NCI-H2081 (cell line): ENCODE measurements around the gene TET1.
"Not testable (repeated sequence)": the region's sequence is repeated elsewhere in the genome, so short reads cannot be mapped to it uniquely, and the experiment has no call there.

Experiments
- DNase-seq, 2 experiments: peaks; one replicate each; lab custom pipeline; 2025; lab: John Stamatoyannopoulos, UW

TET1 gene

GRCh38 chr10:68564712-68565111, 4.6 kb downstream of the TET1 start:
- DNase-seq: no peak

DNA sequence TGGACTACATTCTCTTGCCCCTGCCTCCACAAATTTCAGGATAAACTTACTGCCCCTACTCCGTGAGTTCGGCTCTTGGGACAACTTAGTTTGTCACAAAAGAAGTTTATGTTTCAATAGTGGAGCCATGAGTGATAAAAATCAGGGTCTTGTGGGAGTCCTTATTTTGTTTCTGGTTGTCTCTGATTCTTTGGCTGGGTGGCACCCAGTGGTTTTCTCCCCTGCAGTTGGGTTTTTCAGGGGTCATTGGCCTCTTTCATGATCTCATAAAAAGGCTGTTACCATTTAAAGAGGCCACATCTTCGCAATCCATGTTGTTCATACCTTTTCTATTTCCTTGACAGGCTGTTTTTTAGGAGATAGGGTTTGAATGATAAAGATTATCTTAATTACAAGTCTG, 5.5 kb downstream of the TET1 start:
- no peak for DNase-seq

GRCh38 chr10:68566351-68566750, 6.2 kb downstream of the TET1 start:
- DNase-seq: no peak

DNA sequence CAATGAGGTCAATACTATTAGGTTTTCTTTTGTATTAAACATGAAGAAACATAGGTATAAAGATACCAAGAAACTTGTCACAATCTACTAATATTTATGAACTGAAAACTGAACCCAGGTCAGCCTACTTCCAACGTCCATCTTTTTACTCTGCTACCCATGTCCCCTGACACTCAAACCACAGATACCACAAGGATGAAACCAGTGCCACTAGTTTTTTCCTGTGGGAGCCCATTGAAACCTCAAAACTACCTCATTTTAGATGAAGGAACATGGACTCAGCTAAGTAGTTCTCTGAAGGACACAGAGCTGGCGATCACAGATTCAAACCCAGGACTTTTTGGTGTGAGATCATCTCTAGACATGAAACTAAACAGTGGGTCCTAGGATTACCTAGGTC, 6.8 kb downstream of the TET1 start:
- DNase-seq: no peak

DNA sequence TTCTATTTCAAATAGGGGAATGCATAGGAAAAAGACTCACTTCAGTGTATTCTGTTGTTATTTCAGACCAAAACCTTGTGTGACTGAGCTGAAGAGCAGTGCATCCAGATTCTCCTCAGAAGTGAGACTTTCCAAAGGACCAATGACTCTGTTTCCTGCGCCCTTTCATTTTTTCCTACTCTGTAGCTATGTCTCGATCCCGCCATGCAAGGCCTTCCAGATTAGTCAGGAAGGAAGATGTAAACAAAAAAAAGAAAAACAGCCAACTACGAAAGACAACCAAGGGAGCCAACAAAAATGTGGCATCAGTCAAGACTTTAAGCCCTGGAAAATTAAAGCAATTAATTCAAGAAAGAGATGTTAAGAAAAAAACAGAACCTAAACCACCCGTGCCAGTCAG, 12.0 kb downstream of the TET1 start:
- no peak for DNase-seq

DNA sequence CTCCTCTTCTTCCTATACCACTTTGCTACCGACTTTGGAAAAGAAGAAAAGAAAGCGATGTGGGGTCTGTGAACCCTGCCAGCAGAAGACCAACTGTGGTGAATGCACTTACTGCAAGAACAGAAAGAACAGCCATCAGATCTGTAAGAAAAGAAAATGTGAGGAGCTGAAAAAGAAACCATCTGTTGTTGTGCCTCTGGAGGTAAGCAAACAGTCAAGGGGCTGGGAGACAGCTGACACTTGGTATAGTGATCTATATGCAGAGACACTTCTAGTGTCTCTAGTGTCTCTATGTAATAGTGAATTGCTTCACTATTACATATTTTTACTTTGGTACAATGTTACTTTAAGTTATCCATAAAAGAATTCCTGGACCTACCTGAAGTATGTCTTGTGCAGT, 13.9 kb downstream of the TET1 start:
- DNase-seq: no peak

- DNase-seq: no peak
Measured at GRCh38 chr10:68576118-68576517, 16.0 kb downstream of the TET1 start.

GRCh38 chr10:68578974-68579373, 18.8 kb downstream of the TET1 start:
- DNase-seq: no peak

GRCh38 chr10:68584187-68584586, 24.1 kb downstream of the TET1 start:
- not testable (repeated sequence) for DNase-seq

DNA sequence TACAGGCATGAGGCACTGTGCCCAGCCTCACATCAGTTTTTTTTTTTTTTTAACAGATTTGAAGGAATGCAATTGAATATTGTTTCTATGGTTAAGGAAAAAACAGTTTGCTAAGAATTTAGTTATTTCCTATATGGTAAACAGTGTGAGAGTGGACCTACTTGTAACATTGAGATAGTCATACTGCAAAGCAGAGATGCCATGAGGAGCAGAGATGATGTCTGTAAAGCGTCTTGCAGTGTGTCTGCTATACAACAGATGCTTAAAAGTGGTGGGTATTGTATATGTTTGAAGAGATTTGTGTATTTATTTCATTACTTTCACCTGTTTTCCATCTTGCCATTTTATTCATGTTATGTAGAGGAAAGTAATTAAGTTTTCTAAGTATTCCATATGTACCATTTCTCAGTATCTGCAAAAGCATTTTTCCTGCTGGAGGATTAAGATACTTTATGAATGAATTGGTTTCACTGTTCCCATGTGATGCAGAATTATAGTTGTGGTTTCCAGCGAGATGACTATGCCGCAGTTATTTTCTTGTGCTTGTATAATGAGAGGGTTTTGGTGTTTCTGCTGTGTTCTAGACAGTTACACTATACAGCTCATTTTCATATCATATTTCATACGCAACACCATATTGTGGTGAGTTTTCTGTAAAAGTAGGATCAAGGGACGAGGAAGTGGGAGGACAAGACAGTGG, 26.6 kb downstream of the TET1 start:
- DNase-seq: no peak

DNA sequence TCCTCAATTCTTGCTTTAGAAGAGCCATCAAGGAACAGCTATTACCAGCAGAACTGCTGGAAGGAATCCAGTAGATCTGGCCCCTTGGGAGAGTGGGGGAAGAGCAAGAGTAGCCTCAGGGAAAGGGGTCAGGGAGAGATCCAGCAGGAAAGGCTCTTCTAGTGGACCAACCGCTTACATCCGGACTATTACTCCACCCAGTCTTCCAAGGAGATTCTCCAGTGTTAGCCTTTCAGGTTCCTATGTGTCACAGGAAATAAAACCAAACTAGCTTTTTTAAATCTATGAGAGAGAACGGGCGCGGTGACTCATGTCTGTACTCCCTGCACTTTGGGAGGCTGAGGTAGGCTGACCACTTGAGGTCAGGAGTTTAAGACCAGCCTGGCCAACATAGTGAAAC, 34.3 kb downstream of the TET1 start:
- DNase-seq: no peak

DNA sequence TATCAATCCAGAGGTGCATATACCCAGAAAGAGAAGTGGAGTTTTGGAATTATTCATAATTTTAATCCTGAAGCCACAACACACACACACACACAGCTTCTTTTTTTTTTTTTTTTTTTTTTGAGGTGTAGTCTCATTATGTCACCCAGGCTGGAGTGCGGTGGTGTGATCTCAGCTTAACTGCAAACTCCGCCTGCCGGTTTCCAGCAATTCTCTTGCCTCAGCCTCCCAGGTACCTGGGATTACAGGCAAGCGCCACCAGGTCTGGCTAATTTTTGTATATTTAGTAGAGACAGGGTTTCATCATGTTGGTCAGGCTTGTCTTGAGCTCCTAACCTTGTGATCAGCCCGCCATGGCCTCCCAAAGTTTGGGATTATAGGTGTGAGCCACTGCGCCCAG, 35.4 kb downstream of the TET1 start:
- no peak for DNase-seq

- DNase-seq: no peak
Measured at GRCh38 chr10:68597407-68597806, 37.3 kb downstream of the TET1 start.

DNA sequence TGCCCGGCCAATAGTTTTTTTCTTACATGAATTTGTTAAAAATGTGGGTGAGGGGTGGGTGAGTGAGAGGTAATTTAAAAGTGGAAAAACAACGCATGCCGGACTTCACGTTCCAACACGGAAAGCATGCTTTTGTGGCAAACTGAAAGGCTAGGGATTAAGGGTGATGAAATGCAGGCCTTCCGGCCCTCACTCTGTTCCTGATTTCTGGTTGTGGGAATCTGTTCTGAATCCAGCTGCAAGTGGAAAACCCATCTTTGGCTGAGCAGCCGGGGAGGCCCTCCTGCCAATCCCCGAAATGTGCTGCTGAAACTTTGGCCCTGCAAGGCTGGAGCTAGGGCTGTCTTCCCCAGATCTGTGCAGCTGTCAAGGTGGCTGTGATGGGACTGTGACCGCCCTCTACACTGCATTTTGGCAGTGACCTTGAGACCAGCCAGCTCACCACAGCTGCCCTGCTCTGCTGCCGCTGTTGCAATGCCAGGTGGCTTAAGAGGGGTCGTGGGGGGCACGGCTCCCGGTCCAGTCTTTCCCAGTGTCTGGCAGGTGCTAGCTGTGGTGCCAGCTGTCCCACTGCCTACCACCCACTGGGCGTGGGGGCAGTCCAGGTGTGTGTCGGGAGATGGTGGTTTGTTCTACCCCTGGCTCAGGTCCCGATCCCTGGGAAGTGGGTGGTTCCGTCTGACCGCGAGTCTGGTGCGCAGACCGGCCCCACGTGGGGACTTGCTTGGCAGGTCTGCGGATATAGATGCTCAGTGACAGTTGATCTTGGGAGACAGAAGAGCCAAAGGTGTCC, 39.0 kb downstream of the TET1 start:
- peak; percentile 77 to 87 for DNase-seq

- no peak for DNase-seq
Measured at GRCh38 chr10:68599771-68600040, 39.6 kb downstream of the TET1 start.

DNA sequence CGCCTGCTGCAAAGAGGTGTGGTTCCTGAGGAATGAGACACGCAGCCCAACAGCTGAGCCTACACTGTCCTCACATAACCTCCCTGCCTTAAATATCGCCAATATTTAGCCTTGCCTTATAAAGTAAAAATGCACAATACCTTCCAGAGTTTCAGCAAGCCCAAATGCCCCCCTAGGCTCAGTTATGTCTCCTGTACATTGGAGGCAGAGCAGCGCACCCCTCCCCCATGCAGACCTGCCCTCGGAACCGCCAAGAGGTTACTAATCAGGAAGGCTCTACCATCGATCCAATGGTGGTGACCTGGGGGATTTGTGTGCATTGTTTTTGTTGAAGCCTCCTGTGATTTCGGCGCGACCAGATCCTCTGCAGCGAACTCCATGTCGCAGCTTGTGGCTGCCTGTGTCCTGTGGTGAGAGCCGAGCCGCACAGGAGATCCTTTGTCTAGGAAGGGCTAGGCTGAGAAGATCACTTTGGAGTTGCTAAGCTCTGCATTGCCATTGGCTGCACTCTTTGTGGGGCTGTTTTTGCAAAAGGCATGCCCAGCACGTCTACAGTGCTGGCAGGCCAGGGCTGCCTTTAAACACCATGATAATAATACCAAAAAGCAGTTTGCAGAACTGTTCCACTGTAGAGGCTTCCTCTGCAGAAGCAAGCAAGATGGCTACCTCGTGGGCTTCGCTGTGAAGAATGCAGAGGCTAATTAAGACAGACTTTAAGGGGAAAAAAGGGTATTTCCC, 40.1 kb downstream of the TET1 start:
- peak; percentile 78 to 94 for DNase-seq

DNA sequence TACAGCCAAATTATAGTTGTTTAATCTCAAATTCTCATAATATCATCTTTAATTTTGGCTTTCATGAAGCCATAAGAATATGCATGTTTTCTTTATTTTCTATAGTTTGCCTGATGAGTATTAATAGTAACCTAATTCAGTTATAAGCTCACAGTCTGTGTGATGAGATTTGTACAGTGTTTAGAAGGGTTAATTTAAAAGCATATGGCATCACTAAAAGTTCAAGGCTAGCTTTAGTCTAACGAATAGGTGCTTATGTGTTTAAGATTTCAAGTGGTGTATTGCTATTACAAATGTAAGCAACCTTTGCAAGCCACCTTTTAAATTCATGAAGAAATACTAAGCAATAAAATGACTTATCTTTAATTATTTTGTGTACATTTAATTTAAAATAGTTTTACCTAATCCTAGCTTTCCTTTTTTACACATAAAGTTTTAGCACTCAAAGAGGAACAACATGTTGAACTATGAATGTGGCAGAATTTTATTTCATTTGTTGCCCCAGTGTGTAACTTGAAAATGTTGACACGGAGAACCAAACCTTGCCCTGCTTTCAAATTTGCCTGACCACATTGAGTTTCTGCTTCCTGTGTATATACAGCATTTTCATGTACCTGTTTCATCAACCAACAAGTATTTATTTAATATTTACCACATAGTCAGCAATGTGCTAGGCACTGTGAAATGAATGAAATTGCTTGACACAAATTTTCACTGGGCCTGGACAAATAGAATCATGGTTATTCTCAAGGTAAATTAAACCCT, 41.5 kb downstream of the TET1 start:
- DNase-seq: no peak

- DNase-seq: no peak
Measured at GRCh38 chr10:68602434-68602833, 42.3 kb downstream of the TET1 start.

DNA sequence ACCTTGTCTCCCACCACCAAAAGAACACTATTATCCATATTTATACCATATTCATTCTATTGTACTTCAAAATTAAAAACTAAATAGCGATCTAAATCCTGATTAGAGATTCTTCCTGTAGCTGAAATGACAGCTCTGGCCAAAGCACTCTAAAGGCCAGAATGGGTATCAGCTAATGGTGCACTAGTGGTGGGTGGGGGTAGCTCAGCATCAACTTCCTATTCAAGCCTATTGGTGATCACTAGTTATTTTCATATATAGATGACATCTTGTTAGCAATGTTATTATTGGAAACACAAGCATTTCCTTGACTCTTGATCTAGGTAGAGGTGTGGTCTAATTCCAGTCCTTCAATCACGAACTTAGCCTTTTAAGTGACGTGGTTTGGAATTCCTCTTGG, 43.6 kb downstream of the TET1 start:
- no peak for DNase-seq

DNA sequence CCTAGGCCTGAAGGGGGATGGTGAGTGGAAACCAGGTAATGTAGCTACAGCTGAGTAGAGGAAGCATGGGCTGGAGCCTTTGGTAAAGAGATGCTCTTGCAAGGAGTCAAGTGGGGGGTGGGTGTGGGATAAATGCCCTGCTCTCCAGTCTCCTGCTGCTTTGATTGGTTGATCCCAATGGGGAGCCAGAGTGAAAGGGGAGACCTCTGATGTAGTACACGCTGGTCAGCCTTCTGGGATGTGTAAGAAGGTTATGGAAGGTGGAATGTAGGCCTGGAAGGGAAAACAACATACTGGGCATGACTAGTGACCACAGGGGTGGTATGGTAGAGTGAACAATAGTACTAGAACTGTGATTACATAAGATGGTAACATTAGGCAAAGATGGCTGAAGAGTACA, 44.3 kb downstream of the TET1 start:
- DNase-seq: no peak

- no peak for DNase-seq
Measured at GRCh38 chr10:68606918-68607317, 46.8 kb downstream of the TET1 start.

DNA sequence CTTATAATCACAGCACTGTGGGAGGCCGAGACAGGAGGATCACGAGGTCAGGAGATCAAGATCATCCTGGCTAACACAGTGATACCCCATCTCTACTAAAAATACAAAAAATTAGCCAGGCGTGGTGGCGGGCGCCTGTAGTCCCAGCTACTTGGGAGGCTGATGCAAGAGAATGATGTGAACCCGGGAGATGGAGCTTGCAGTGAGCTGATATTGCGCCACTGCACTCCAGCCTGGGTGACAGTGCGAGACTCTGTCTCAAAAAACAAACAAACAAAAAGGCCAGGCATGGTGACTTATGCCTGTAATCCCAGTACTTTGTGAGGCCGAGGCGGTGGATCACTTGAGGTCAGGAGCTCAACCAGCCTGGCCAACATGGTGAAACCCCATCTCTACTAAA, 49.9 kb downstream of the TET1 start:
- not testable (repeated sequence) for DNase-seq

GRCh38 chr10:68611227-68611626, 51.1 kb downstream of the TET1 start:
- no peak for DNase-seq
